Activated CD4-positive, alpha-beta T cell treated with anti-CD3 and anti-CD28 coated beads for 4 hours (primary cell): ENCODE data around the gene NMBR.
A peak's percentile ranks its signal among the peaks of the same experiment; 100 is the strongest.
"Not testable (repeated sequence)": the region's sequence is repeated elsewhere in the genome, so short reads cannot be mapped to it uniquely, and the experiment has no call there.

ENCODE experiments used
- DNase-seq, 2 donors: peaks; one replicate each; pipeline ENCODE4 v3.0.0-alpha.2; 2020

NMBR gene

DNA sequence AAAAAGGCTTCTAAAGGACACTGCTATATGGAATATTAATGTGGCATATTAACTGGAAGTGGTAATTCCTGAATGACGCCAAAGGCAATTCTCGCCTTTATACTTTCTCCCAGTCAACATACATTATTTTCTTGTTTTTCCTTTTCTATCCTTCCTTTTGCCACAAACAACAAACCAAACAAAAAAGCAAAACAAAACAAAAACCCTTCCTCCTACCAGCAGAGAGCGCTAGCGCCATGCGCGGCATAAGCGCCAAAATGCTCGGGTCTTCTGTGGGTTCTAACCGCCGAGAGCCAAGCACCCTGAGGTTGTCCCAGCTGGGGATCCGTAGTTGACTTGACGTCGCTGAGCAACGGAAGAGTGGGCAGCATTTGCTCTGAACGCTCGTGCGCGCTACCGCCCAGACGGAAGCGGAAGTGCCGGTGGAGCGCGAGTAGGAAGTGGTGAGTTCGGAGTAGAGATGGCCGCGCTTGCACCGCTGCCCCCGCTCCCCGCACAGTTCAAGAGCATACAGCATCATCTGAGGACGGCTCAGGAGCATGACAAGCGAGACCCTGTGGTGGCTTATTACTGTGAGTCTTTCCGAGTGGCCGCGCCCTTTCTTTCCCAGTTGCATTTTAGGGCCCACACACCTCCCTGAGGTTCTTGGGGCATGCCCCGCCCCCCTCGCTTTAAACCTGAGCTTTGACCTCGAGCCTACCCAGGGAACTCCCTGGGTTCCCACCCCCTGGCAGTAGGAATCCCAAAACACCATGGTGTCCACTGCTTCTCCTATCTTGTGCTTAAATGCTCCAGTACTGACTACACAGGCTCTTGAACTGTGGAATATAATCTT lies at the start of gene NMBR, which contains the start of gene VTA1:
TSS of gene NMBR (minus strand) at position 295 of the 835 bp plus-strand sequence. CDS start 58,464 bp downstream, outside the sequence.
TSS of gene VTA1 (plus strand) at position 436 of the 835 bp plus-strand sequence. CDS start at position 461, 25 bp downstream.
- peak; percentile 93 for DNase-seq

DNA sequence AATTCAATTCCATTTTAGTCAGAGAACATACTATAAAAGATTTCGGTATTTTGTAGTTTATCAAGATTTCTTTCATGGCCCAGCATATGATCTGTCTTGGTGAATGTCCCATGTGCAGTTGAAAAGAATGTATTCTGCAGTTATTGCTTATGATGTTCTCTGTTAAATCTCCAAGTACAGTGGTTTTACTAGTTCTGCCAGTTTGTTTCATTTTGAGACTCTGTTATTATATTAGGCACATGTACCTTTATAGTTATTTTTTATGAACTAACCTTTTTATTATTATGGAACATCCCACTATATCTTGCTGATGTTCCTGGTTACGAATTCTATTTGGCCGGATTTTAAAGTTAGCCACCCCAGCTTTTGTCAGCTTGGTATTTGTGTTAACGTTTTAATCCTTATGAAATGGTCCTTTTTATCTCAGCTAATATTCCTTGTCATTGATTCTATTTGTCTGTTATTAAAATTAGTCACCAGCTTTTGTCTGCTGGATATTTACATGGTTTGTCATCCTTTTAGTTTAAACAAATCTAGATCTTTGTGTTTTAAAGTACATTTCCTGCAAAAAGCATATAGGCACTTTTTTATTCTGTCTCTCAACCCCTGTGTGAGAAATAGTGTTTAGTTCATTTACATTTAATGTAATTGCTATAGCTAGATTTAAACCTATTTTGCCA lies 49.1 kb upstream of the NMBR start:
- no peak for DNase-seq

- DNase-seq: no peak
Measured at GRCh38 chr6:142193621-142194020, 46.7 kb upstream of the NMBR start.

- no peak for DNase-seq
Measured at GRCh38 chr6:142192343-142192742, 45.4 kb upstream of the NMBR start.

DNA sequence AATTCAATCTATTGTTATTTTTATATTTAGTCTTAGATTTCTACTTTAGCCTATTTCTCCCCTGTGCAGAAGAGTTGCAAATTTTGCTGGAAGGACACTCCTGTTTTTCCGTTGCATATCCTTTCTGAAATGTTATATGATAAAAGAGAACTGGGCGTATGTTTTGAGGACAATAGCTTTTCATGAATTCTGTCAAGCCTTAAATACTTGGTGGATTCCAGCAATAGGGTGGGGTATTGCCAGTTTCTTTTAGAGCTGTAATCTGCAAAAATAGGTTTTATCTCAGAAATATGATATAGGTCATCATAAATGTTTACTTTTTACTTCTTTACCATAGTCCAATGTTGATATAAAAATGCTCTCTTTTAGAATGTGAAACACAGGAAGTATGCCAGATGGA lies 42.1 kb upstream of the NMBR start:
- DNase-seq: no peak

GRCh38 chr6:142188341-142188740 lies 41.4 kb upstream of the NMBR start:
- not testable (repeated sequence) for DNase-seq

- DNase-seq: no peak
Measured at GRCh38 chr6:142187209-142187608, 40.3 kb upstream of the NMBR start.

DNA sequence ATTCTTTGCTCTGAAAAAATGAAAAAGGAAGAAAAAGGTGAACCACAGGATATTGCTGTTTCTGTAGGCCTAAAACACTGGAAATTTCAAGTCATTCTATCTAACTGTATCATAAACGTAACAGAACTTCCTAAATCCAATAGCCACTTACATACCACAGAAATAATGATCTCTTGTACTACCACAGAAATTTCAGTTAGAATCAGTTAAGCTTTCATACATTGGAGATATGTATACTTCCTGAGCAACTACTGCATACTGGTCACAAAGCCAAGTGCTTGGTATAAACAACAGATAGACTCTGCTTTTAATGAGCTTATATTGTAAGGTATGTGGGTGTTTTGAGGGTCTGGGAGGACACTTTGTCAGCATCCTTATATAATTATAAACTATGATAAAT lies 38.7 kb upstream of the NMBR start:
- DNase-seq: no peak

- DNase-seq: no peak
Measured at GRCh38 chr6:142184307-142184706, 37.4 kb upstream of the NMBR start.

DNA sequence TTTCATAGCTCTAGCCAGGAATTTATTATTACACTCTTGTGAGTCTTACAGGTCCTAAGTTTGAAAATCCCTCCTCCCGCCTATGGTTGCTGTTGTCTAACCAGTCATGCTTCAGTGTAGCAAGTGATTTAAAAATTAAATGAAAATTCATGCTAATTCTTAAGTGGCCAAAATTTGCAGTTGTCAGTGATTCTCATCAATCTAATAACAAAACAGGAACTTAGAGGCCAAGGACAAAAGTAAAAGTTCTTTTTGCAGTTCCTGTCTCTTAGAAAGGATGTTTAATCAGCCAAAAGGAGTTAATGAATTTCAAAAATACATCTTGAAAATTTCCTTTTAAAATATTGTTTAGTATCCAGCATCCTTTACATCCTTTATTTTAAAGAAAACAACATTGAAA lies 36.4 kb upstream of the NMBR start:
- DNase-seq: no peak

- no peak for DNase-seq
Measured at GRCh38 chr6:142182004-142182403, 35.1 kb upstream of the NMBR start.

DNA sequence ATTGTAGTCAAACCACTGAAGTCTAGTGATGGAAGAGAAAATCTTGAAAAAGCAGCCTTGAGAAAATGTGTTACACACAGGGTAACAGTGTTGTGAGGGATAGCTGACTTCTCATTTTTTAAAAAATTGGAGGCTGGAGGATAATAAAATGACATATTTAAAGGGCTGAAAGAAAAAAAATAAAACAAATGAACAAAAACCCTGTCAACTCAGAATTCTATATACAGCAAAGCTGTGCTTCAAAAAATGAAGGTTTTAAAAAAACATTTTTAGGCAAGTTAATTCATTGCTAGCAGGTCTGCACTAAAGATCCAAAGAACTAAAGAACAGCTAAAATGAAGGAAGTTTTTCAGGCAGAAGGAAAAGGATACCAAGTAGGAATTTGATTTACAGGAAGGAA lies 31.2 kb upstream of the NMBR start:
- DNase-seq: no peak

GRCh38 chr6:142174703-142175102 lies 27.8 kb upstream of the NMBR start:
- DNase-seq: no peak

GRCh38 chr6:142173980-142174379 lies 27.1 kb upstream of the NMBR start:
- no peak for DNase-seq

DNA sequence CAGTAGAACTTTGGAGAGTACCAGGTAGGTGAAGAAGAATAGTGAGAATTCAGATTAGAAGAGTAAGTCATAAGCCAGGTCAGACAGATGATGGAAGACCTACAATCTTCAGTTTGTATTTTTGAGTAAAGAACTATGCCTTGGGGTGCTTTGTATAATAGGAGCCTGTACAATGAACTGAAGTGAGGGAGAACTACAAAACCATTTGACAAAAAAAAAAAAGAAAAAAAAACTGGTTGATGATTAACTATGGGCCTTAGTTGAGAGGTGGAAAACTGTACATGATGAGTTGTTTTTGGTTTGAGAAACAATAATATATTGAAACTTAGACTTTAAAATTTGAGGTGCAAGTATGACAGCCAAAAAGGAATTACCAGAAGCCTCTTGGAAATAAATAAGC lies 25.8 kb upstream of the NMBR start:
- DNase-seq: no peak

DNA sequence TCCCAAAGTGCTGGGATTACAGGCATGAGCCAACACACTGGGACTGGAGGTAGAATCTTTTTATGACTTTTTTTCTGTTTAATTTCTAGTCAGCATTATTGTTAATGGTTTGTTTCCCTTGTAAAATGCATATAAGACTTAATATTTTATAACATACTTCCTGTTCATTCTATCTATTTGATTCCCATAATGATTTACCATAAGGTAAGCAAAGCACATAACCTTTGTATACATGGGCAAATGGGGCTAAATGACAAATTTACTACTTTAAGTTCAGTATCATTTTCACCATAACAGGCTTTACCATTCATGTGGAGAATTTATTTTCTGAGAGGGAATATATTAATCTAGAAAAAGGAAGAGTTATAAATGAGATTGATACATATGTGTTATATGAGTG lies 24.4 kb upstream of the NMBR start:
- no peak for DNase-seq

- no peak for DNase-seq
Measured at GRCh38 chr6:142167486-142167885, 20.6 kb upstream of the NMBR start.

DNA sequence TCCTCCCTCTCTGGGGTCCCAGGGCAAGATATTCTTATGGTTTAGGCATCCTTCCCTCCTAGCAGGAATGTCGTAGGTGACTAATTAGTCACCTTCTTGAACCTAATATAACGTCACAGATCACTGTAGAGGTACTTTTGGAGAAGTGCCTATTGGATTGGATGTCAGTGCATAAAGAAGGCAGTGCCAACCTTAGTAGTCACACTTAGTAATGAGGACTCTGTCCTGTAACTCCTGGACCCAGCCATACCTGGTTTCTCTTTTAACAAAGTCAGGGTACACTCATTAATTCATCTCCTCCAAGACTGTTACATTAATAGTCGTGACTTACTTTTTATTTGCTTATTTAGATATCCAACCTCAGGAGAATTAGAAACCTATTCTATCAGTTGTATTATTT lies 20.1 kb upstream of the NMBR start:
- no peak for DNase-seq

DNA sequence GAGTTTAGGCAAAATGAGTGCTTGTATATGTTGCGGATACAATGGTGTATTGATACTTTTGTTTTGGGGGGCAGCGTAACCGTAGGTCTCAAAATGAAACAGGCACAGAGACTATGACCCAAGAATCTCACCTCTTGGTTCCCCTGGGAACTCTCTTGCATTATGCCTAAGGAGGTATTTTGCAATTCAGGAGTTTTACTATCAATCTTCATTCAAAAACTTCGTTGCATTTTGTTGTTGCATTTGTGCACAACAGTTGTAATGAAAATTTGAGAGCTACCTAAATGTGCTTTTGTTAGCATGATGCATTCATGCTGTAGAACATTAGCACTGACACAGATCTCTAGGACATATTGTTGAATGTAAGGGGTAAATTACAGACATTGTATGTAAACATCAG lies 18.3 kb upstream of the NMBR start:
- no peak for DNase-seq

DNA sequence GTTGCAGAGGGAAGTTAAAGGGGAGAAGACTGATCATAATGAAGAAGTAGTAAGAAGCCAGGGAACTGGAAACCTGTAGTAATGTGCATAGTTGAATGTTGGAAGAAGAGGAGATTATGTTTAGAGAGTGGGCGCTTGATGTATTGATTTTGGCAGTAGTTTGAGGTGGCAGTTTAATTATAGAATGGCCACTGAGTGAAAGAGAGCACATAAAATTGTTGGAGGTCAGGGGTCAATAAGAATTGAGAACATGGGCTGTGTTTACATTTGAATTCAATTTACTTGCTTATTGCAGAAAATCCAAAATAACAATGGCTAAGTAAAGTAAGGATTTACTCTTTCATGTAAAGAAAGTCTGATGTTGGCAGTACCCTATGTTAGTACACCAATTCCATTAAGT lies 15.9 kb upstream of the NMBR start:
- DNase-seq: no peak

DNA sequence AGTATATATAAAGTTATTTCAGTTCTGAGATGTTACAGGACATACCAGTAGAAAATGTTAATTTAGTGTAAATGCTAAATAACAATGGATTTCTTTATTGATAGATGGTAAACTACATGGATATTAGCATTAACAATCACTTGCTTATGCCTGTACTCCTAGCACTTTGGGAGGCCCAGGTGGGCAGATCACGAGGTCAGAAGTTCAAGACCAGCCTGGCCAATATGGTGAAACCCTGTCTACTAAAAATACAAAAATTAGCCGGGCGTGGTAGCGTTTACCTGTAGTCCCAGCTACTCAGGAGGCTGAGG lies 9.8 kb upstream of the NMBR start:
- DNase-seq: not testable (repeated sequence)

- DNase-seq: no peak
Measured at GRCh38 chr6:142155895-142156757, 9.2 kb upstream of the NMBR start.

DNA sequence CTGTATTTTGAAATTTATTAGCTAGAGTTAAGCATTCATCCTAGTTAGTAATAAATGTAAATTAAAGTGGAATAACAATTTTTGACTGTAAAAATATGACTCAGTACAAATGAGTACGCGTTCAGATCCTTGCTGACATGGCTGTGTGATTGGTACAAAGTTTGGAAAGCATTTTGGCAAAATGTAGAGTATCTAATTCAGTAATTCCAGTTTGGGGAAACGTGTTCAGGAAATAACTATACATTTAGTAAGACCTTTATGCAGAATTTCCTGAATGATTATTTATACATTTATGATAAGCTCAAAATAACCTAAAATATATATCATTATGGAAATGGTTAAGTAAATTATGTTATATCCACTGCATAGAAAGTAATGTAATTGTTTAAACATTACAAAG lies 8.2 kb upstream of the NMBR start:
- DNase-seq: no peak

DNA sequence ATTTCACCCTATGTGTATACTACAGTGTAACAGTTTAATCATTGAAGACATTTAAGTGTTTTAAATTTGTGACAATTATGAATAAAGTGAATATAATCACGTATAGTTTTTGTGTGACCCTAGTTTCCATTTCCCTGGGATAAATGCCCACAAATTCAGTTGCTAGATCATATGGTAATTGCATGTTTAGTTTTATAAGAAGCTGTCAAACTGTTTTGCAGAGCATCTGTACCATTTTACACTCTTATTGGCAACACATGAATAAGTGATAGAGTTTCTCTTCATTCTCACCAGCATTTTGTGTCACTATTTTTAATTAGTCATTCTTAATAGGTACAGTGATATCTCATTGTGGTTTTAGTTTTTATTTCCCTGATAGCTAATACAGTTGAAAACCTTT lies 7.4 kb upstream of the NMBR start:
- DNase-seq: no peak
